GM18873 (cell line): ENCODE measurements around the gene CCNB1.
"Not testable (repeated sequence)": the region's sequence is repeated elsewhere in the genome, so short reads cannot be mapped to it uniquely, and the experiment has no call there.

ENCODE experiments used
- ATAC-seq: cut with Tn5 transposase; IDR thresholded peaks from one replicate; pipeline ENCODE4 v1.9.1; 2021; ENCODE audit warnings: mild to moderate bottlenecking, moderate library complexity, moderate number of reproducible peaks; ENCODE audit not compliant: unreplicated experiment, low FRiP score

Gene CCNB1

DNA sequence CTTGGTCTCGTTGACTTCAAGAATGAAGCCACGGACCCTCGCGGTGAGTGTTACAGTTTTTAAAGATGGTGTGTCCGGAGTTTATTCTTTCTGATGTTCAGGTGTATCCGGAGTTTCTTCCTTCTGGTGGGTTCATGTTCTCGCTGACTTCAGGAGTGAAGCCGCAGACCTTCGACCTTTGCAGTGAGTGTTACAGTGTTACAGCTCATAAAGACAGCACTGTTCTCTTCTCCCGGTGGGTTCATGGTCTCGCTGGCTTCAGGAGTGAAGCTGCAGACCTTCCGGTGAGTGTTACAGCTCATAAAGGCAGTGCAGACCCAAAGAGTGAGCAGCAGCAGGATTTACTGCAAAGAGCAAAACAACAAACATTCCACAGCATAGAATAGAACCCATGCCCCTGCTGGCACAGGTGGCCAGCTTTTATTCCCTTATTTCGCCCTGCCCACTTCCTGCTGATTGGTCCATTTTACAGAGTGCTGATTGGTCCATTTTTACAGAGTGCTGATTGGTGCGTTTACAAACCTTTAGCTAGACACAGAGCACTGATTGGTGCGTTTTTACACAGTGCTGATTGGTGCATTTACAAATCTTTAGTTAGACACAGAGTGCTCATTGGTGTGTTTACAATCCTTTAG lies 14.8 kb downstream of the CCNB1 start:
- not testable (repeated sequence) for ATAC-seq

DNA sequence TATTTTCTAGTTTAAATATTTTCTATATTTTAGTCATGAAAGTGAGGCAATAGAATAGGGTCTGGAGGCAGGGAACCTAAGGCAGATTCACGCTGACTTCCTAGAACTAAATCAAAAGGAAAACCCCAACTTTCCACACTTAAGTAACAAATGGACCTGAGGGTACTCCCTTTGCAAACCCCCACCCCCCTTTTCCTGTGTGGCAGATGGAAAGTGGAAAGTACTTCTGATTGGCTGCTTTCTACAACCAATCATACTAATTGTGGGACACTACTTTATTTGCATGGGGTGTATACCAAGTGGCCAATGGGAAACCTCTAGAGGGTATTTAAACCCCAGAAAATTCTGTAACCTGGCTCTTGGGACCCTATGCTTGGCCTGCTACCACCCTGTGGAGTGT lies 17.7 kb downstream of the CCNB1 start:
- no peak for ATAC-seq

DNA sequence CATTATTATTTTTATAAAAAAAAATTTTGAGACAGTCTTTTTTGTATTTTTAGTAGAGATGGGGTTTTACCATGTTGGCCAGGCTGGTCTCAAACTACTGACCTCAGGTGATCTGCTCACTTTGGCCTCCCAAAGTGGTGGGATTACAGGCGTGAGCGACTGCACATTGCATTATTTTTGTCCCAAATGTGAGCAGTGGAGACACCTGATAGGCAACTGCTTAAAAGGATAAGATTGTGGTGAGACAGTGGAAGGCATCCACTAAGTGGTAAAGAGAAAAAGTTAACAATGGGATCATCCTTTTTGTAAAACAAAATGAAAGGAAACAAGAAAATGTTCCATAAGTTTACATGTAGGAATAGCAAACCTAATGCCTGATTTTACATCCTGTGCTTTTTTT lies 20.4 kb downstream of the CCNB1 start:
- no peak for ATAC-seq

DNA sequence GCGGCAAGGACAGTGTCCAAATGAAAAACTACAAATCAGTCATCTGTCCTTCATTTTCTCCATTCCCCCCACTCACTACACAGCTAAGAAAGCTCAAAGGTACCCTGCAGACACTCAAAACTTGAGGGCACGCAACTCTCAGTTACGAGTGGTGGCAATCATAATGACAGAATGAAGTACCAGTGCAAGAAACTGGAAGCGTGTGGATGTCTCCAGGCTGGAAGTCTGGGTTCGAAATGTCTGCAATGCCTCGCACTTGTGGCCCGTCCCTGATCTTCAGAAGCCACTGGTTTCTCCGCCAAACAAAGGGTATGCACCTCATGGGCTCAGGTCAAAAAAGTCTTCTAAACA lies 21.8 kb downstream of the CCNB1 start:
- ATAC-seq, result no peak

DNA sequence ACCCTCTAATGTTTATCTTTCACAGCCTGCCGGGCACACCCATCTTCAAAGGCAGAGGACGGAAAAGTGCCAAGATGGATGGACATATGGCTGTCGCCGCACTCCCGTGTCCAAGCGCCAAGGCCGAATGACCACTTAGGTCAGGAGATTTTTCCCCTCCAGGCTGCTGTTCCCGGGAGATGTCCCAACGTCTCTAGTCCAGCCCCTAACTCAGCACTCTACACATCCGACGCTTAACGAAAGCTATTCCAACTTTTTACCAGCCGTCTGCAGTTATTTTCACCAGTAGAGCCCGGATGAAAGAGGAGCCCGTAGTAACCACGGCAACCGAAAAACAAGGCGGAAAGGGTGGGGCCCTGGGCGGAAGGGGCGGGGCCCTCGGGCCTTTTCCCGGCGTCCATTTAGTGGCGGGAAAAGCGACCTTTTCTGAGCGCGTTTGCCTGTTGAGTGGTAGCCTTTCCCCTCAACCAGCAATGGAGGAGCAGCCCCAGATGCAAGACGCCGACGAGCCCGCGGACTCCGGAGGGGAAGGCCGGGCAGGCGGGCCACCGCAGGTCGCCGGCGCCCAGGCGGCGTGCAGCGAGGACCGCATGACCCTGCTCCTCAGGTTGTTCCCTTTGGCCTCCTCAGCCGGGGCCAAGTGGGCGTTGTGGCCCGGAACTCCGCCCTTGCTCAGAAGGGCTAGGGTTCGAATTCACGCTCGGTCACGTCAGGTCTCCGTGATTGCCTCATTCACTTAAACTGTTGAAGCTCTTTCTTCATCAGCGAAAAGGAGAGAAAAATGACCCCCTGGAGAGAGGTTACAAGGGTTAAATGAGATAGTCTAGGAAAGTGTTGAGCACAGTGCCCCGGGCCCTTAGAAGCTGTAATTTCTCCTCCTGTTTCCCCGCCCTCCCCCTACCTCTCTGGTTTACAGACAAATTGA lies 22.5 kb downstream of the CCNB1 start, which contains the start of gene CENPH:
Gene CENPH, plus strand, starts transcription at position 422 of the 925 bp plus-strand sequence. Its CDS starts 52 bp downstream, at position 474.
- ATAC-seq, result peak; percentile 76

DNA sequence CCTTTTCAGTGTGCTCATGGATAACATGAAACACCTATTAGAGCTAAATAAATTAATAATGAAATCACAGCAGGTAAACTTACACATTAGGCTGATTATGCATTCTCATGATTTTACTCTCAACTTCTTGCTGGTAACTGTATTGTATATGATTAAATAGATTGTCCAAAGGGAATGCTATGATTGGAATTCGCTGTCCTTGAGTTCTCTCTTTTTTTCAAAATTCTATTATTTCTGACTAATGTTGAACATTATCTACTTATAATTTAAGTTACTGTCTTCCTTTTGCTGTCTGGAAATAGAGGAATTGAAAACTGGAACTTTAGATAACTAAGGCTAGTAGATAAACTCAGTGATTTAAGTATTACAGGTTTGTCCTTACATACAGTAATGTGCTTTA lies 35.5 kb downstream of the CCNB1 start:
- no peak for ATAC-seq

DNA sequence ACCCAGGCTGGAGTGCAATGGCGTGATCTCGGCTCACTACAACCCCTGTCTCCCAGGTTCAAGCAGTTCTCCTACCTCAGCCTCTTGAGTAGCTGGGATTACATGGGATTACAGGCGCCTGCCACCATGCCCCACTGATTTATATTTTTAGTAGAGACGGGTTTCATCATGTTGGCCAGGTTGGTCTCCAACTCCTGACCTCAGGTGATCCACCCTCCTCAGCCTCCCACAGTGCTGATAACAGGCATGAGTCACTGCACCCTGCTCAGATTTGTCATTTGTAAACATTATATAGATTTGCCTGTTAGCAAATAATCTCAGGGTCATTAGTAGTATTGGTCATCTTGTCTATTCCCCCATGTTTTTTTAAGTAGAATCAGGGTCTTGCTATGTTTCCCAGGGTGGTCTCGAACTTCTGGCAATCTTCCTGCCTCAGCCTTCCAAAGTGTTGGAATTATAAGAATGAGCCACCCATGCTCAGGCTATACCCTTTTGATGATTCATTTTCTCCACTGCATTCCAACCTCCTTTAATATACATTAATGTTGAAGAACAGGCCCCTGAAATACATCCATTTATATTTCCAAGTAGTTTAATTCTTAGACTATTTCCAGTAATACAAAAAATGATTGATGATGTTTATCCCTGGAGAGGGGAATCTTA lies 39.7 kb downstream of the CCNB1 start:
- no peak for ATAC-seq

DNA sequence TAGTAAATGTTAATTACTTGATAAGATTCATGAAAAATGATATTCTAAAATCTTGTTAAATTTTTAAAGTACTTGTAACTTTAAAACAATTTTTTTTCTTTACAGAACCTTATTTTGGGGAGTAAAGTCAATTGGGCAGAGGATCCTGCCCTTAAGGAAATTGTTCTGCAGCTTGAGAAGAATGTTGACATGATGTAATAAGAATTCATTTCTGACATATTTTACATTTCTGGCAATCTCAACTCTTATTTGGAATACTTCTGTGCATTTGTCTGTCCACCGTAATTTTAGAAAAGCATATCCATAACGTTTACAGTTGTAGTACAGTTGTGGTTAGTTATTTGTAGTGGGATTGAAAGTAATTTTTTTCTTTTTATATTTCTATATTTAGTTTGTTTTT lies 42.7 kb downstream of the CCNB1 start:
- ATAC-seq, result no peak

DNA sequence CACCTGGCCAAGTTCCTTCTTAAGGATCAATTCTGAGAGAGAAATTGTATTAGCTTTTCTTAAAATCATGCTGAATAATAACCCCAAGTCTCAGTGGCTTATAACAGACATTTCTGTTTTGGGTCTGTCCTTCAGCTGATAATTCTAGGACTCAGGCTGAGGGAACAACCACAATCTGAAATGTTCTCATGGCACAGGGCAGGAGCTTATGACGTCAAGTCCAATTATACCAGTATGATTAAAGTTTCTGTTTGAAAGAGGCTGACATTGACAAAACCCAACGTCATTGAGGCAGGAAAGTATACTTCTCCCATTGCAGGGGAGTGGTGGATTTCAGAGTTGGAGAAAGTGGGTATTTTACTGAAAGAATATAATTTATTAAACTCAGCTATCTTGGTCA lies 44.2 kb downstream of the CCNB1 start:
- no peak for ATAC-seq

DNA sequence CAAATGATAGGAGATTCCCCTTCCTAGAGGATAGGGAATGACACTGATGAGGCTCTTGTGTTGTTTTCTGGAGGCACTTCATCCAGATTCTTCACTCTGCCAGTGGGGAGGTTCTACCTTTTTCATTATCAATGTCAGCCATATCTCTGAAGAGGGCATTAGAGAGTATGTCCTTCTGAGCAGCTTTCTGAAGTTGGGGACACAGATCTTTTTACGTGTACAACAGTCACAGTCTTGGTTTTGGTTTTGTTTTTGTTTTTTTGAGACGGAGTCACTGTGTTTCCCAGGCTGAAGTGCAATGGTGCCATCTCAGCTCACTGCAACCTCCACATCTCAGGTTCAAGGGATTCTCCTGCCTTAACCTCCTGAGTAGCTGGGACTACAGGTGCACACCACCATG lies 45.1 kb downstream of the CCNB1 start:
- no peak for ATAC-seq

DNA sequence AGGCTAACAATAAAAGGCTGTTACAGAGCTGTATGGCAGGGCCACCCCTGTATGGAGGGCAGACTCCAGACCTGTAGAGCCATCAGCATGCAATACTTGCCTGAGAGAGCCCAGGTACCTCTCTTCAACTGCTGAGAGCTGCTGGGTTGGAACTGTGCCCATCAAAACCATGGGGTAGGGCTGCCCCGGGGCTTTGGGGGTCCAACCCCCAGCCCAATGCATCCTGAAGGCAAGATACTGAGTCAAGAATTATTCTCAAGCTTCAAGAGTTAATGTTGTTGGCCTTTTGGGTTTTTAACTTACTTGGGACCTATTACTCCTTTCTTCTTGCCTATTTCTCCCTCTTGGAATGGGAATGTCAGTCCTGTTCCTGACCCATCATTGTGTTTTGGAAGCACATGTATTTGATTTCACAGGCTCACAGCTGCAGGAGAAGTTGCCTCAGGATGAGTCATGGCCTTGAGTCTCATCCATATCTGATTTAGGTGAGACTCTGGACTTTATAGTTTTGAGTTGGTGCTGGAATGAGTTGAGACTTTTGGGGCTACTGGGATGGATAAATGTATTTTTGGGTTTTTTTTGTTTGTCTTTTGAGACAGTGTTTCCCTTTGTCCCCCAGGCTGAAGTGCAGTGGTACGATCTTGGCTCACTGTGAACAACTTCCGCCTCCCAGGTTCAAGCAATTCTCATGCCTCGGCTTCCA lies 46.7 kb downstream of the CCNB1 start:
- ATAC-seq, result no peak

DNA sequence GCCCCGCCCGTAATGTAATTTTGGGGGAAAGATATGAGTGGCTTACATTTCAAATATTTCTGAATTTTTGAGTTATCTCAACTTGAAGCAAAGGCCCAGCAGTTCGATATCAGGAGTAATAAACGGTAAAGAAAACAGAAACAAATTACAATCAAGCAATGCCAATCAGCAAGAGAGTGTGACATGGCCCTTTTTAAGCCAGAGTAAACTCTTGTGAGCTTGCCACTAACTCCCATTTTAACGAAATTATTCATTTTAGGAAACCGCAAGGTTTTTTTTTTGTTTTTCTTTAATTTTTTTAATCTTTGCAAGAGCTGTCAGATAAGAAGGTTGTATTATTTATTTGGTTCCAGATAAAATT lies 50.2 kb downstream of the CCNB1 start:
- ATAC-seq, result no peak

DNA sequence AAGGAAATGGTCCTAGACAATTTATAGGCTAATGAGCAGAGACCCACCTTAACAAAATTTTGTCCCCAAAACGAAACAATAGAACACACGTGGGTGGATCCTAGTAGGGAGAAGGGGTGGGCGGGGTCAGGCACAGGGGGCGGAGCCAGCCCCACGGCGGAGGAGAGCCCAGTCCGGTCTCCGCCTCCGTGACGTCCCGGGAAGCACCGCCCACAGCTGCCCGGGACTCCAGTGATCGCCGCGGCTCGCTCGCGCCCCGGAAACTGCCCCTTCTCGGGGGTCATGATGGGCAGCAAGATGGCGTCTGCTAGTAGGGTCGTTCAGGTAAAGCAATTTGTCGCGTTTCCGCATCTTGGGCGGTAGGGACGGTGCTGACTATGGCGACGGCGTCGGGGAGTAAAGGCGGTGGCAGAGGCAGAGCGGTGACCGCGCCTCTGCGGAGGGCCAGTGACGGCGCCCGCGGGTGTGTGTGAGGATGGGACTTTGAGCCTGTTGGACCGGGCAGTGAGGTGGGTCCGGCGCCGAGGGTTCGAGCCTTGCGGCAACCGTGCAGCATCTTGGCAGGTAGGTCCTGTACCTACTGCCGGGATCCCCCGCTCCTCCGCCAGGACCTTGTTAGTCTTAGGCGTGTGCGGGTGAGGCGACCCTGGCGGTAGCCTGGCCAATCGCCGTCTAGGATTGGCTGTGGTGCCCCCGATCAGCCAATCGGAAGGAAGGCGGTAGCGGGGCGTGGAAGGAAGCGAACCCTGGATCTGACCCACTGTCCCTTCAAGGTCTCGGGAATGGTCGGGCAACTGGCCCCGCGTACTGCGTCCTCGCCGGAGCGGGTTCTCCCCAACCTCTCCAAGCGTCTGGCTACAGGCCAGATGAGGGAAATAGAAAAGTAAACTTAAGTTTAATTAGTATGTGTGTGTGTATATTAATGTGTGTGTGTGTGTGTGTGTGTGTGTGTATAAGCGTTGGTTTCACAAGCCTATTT lies 50.9 kb downstream of the CCNB1 start:
- peak; percentile 85 for ATAC-seq

DNA sequence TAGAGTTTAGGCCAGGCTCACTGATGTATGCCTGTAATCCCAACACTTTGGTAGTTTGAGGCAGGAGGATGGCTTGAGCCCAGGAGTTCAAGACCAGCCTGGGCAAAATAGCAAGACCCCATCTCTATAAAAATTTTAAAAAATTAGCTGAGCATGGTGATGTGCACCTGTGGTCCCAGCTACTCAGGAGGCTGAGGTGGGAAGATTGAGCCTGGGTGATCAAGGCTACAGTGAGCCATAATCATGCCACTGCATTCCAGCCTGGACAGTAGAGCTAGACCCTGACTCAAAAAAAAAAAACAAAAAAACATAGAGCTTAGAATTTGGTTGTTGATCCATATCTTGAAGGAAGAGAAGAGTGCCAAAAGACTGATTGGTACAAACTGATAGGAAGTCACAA lies 53.0 kb downstream of the CCNB1 start:
- no peak for ATAC-seq

DNA sequence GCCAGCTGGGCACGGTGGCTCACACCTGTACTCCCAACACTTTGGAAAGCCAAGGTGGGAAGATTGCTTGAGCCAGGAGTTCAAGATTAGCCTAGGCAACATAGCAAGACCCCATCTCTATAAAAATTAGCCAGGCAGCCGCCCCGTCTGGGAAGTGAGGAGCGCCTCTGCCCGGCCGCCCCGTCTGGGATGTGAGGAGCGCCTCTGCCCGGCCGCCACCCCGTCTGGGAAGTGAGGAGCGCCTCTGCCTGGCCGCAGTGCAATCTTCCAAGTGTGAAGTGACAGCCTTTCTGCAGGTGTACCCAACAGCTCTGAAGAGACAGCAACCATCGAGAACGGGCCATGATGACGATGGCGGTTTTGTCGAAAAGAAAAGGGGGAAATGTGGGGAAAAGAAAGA lies 53.4 kb downstream of the CCNB1 start:
- not testable (repeated sequence) for ATAC-seq

DNA sequence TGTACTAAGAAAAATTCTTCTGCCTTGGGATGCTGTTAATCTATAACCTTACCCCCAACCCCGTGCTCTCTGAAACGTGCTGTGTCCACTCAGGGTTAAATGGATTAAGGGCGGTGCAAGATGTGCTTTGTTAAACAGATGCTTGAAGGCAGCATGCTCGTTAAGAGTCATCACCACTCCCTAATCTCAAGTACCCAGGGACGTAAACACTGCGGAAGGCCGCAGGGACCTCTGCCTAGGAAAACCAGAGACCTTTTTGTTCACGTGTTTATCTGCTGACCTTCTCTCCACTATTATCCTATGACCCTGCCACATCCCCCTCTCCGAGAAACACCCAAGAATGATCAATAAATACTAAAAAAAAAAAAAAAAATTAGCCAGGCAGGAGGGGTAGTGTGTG lies 53.9 kb downstream of the CCNB1 start:
- not testable (repeated sequence) for ATAC-seq

DNA sequence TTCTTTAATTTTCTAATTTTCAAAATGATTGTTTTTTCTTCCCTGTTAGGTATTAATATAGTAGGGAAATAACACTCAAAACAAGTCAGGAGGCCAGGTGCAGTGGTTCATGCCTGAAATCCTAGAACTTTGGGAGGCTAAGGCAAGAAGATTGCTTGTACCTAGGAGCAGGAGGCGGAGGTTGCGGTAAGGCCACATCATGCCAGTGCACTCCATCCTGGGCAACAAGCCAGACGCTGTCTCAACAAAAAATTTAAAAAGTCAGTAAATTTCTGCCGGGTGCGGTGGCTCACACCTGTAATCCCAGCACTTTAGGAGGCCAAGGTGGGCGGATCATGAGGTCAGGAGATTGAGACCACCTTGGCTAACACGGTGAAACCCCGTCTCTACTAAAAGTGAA lies 57.6 kb downstream of the CCNB1 start:
- ATAC-seq, result no peak

DNA sequence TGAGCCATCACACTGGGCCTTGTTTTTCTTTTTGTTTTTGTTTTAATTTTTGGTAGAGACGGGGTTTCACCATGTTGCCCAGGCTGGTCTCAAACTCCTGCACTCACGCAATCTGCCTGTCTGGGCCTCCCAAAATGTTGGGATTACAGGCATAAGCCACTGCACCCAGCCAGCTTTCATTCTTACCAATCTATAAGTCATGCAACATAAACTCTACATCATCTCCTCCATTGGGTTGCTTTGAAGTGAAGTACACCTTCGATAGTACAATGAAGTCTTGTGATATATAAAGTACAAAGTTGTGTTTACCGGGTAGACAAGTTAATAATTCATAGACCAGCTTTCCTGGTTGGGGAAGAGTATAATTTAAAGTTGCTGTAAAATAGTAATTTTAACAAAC lies 58.9 kb downstream of the CCNB1 start:
- no peak for ATAC-seq
